A673 (cell line): ENCODE results near the gene CTNNA2. TPM values are rescaled to one million over a fixed set of nuclear protein-coding genes. Genes with fewer than 3 reads are reported as not detected.

ENCODE experiments used
- BruUV-seq: library from RNA; stranded (reverse); fragments of 400-500 nt; replicated peaks from 2 replicates; lab custom pipeline; 2021; lab: Mats Ljungman, UMichigan
- CTCF ChIA-PET: fragments of 300-600 bp; sonication (Branson Sonifier 250); formaldehyde crosslinking; loops from one replicate; lab custom pipeline; 2022; ENCODE audit warnings: antibody characterized with exemption; lab: Charles Lee
- POLR2A ChIA-PET: fragments of 300-600 bp; sonication (Branson Sonifier 250); formaldehyde crosslinking; loops from one replicate; lab custom pipeline; 2022; ENCODE audit warnings: antibody characterized with exemption; ENCODE audit not compliant: low non-redundant PET; lab: Charles Lee
- DNase-seq: peaks from one replicate; pipeline ENCODE4 v3.0.0-alpha.2; 2015; ENCODE audit warnings: low spot score
- H3K27ac ChIP-seq: fragments of 200-600 bp; sonication (generic); 2 replicates; pipeline ENCODE4 v1.5.1; 2016; ENCODE audit warnings: mixed run types, low read depth, mild to moderate bottlenecking, mixed read lengths, antibody characterized with exemption, low read length; ENCODE audit not compliant: poor library complexity, severe bottlenecking
- H3K27me3 ChIP-seq: fragments of 200-600 bp; sonication (generic); replicated peaks from 2 replicates; pipeline ENCODE4 v1.6.1; 2017; ENCODE audit warnings: mixed run types, low read depth, mild to moderate bottlenecking, mixed read lengths, antibody characterized with exemption, low read length; ENCODE audit not compliant: insufficient read depth, poor library complexity
- H3K36me3 ChIP-seq: fragments of 200-600 bp; sonication (generic); 2 replicates; pipeline ENCODE4 v1.6.1; 2016; ENCODE audit warnings: mixed run types, mild to moderate bottlenecking, mixed read lengths, antibody characterized with exemption, low read length; ENCODE audit not compliant: insufficient read depth, poor library complexity, severe bottlenecking
- H3K4me1 ChIP-seq: fragments of 200-600 bp; sonication (generic); 2 replicates; pipeline ENCODE4 v1.6.1; 2017; ENCODE audit warnings: mixed run types, mild to moderate bottlenecking, mixed read lengths, antibody characterized with exemption, low read length; ENCODE audit not compliant: insufficient read depth, poor library complexity, severe bottlenecking
- H3K4me3 ChIP-seq: fragments of 200-600 bp; sonication (generic); 2 replicates; pipeline ENCODE4 v1.5.1; 2016; ENCODE audit warnings: low read depth, mixed run types, mild to moderate bottlenecking, mixed read lengths, low read length; ENCODE audit not compliant: poor library complexity, severe bottlenecking
- H3K9me3 ChIP-seq: fragments of 200-600 bp; sonication (generic); 2 replicates; pipeline ENCODE4 v1.6.1; 2016; ENCODE audit warnings: mixed run types, low read depth, mild to moderate bottlenecking, mixed read lengths, antibody characterized with exemption, low read length; ENCODE audit not compliant: poor library complexity, severe bottlenecking
- EZH2 ChIP-seq: fragments of 200-600 bp; sonication (generic); IDR thresholded peaks from 2 replicates; pipeline ENCODE4 v1.6.1; 2017; ENCODE audit warnings: borderline replicate concordance, low read depth, mild to moderate bottlenecking, mixed read lengths, antibody characterized with exemption, low read length; ENCODE audit not compliant: poor library complexity, severe bottlenecking
- intact Hi-C: fragments of 100-400 bp; cut with micrococcal nuclease; formaldehyde crosslinking; loops from one replicate; pipeline ENCODE4 v1.10.0; 2022; ENCODE audit not compliant: unreplicated experiment
- total RNA-seq: library from RNA; stranded (reverse); gene quantifications from 2 replicates; pipeline ENCODE4 v1.2.3, GENCODE V29; 2021
- TF ChIP-seq, protein P1 (sequence below): fragments of 300-800, 200-600 bp; sonication (generic); conservative IDR thresholded peaks from 2 replicates; pipeline ENCODE4 v1.5.1; 2017; ENCODE audit warnings: low read depth, mild to moderate bottlenecking, antibody characterized with exemption, low read length, moderate library complexity, mixed read lengths

The CTNNA2 gene
- total RNA-seq, 1 experiment from 2014 or later, result not detected

DNA sequence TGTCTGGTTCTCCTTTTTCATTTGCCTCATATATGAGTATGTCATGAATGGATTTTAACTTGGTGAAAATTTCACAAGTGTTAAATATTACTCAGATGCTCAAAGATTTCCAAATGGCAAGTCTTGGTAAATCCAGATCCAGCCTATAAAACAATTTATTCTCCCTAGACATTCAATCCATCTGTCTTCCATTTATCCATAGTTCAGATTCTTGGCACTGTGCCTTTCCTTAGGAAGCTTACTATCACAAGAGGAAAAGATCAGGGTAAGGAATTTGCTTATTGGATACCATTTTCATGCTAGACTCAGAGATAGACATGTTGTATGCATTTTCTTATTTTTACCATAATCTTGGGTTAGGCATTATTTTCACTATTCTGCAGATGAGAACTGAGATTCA is 864.2 kb downstream of the CTNNA2 start:
- no TSS peak for BruUV-seq
- ChIA-PET POLR2A (no interaction called here), CTCF (no interaction called here)
- Histone ChIP-seq H3K27ac (no peak overlapping the region), H3K9me3 (no peaks in the 10 kb centered on the region), H3K27me3 (no peaks in the 10 kb centered on the region), H3K4me1 (no peaks in the 10 kb centered on the region), H3K4me3 (no peak overlapping the region), H3K36me3 (no peaks in the 10 kb centered on the region)
- TF ChIP-seq, protein P1, sequence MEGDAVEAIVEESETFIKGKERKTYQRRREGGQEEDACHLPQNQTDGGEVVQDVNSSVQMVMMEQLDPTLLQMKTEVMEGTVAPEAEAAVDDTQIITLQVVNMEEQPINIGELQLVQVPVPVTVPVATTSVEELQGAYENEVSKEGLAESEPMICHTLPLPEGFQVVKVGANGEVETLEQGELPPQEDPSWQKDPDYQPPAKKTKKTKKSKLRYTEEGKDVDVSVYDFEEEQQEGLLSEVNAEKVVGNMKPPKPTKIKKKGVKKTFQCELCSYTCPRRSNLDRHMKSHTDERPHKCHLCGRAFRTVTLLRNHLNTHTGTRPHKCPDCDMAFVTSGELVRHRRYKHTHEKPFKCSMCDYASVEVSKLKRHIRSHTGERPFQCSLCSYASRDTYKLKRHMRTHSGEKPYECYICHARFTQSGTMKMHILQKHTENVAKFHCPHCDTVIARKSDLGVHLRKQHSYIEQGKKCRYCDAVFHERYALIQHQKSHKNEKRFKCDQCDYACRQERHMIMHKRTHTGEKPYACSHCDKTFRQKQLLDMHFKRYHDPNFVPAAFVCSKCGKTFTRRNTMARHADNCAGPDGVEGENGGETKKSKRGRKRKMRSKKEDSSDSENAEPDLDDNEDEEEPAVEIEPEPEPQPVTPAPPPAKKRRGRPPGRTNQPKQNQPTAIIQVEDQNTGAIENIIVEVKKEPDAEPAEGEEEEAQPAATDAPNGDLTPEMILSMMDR, result no peak
- no peak for TF ChIP-seq EZH2
- intact Hi-C loops, result no loop called here
- DNase-seq, result no peak

DNA sequence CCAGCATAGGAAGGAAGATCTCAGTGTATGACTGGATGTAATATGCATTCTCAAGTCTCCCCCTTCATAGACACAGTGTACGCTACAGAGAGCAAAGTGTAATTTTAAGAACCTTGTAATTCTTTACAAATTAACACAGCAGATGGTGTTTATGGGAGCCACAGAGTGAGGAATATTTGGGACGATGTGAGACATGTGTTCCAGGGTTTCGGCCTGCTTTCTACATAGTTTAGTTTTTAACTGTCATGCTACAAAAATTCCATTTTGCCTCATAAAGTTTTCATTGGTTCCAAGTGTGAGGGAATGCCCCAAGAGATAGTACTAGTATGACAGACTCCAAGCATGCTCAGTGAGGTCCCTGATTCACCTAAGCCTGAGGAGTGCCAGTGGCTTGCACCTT is 867.9 kb downstream of the CTNNA2 start:
- POLR2A ChIA-PET, result no interaction called here
- H3K4me3 ChIP-seq, result no peak overlapping the region
- no peaks in the 10 kb centered on the region for H3K27me3 ChIP-seq
- BruUV-seq, result no TSS peak
- H3K9me3 ChIP-seq, result no peaks in the 10 kb centered on the region
- H3K36me3 ChIP-seq, result no peaks in the 10 kb centered on the region
- DNase-seq, result no peak
- no peaks in the 10 kb centered on the region for H3K4me1 ChIP-seq
- CTCF ChIA-PET, result no interaction called here
- intact Hi-C loops, result no loop called here
- TF ChIP-seq, protein P1, result no peak
- no peak for TF ChIP-seq EZH2
- no peak overlapping the region for H3K27ac ChIP-seq

DNA sequence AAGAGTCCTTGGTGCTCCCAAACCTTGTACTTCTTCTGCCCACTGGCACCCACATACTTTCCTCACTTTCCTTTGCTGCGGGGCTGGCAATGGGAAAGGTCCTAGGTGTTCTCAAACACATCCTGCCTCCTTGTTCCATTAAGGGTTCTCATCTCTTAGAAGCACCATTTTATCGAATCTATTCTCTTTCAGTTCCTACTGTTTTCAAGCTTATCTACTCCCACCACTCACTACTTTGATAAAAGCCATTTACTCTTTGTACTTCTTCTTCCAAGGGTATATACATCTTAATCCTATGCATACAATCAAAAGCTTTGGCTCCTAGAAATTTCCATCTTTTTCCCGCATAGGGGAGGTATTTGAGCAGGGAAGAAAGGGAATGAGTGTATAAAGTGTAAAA is 868.8 kb downstream of the CTNNA2 start:
- Histone ChIP-seq H3K9me3 (no peaks in the 10 kb centered on the region), H3K4me1 (no peaks in the 10 kb centered on the region), H3K27me3 (no peaks in the 10 kb centered on the region), H3K36me3 (no peaks in the 10 kb centered on the region), H3K27ac (no peak overlapping the region), H3K4me3 (no peak overlapping the region)
- TF ChIP-seq, protein P1, result no peak
- TF ChIP-seq EZH2, result no peak
- intact Hi-C loops, result no loop called here
- no peak for DNase-seq
- CTCF ChIA-PET, result no interaction called here
- POLR2A ChIA-PET, result no interaction called here
- BruUV-seq, result no TSS peak
